Astrocyte (in vitro differentiated cells and primary cell): ENCODE data around the gene DNMBP. TPM values are rescaled to one million over a fixed set of nuclear protein-coding genes. Genes with fewer than 3 reads are reported as not detected.

Experiments used
- DNase-seq: peaks from one replicate; pipeline ENCODE4 v3.0.0-alpha.2; 2010; ENCODE audit warnings: low read depth
- FAIRE-seq: peaks from 2 replicates; lab custom pipeline; 2011; peaks lifted over from hg19 to GRCh38; lab: Jason Lieb, UNC
- H2AFZ ChIP-seq: 2 replicates; pipeline ENCODE4 v1.6.0; 2012; ENCODE audit warnings: low read depth, low read length, inconsistent platforms
- H3K27ac ChIP-seq: 2 replicates; pipeline ENCODE4 v1.5.1; 2011; ENCODE audit warnings: low read depth, low read length, inconsistent platforms
- H3K27me3 ChIP-seq: 2 replicates; pipeline ENCODE4 v1.6.0; 2011; ENCODE audit warnings: low read length, inconsistent platforms; ENCODE audit not compliant: insufficient read depth
- H3K36me3 ChIP-seq: 2 replicates; pipeline ENCODE4 v1.5.1; 2011; ENCODE audit warnings: low read length, inconsistent platforms; ENCODE audit not compliant: insufficient read depth
- H3K4me1 ChIP-seq: 2 replicates; pipeline ENCODE4 v1.5.1; 2011; ENCODE audit warnings: low read length, inconsistent platforms; ENCODE audit not compliant: insufficient read depth
- H3K4me2 ChIP-seq: 2 replicates; pipeline ENCODE4 v1.6.0; 2012; ENCODE audit warnings: low read length, inconsistent platforms
- H3K4me3 ChIP-seq: 2 replicates; pipeline ENCODE4 v1.5.1; 2011; ENCODE audit warnings: low read depth, mild to moderate bottlenecking, low read length, inconsistent platforms; ENCODE audit not compliant: insufficient read depth
- H3K79me2 ChIP-seq: 2 replicates; pipeline ENCODE4 v1.6.0; 2012; ENCODE audit warnings: mild to moderate bottlenecking, low read length, inconsistent platforms; ENCODE audit not compliant: insufficient read depth
- H3K9ac ChIP-seq: 2 replicates; pipeline ENCODE4 v1.6.0; 2012; ENCODE audit warnings: mild to moderate bottlenecking, low read length, inconsistent platforms
- H3K9me3 ChIP-seq: 2 replicates; pipeline ENCODE4 v1.5.1; 2012; ENCODE audit warnings: low read depth, mild to moderate bottlenecking, low read length, inconsistent platforms; ENCODE audit not compliant: insufficient read depth
- H4K20me1 ChIP-seq: 2 replicates; pipeline ENCODE4 v1.6.0; 2012; ENCODE audit warnings: low read length, inconsistent platforms; ENCODE audit not compliant: insufficient read depth
- H3K27ac Mint-ChIP-seq: one replicate; pipeline ENCODE4 v1.8.0; 2021; ENCODE audit warnings: mild to moderate bottlenecking, mixed read lengths; ENCODE audit not compliant: unreplicated experiment
- H3K27me3 Mint-ChIP-seq: one replicate; pipeline ENCODE4 v1.8.0; 2021; ENCODE audit warnings: low read depth, mixed read lengths; ENCODE audit not compliant: unreplicated experiment
- H3K36me3 Mint-ChIP-seq: one replicate; pipeline ENCODE4 v1.8.0; 2021; ENCODE audit warnings: low read depth, mixed read lengths; ENCODE audit not compliant: unreplicated experiment
- H3K4me1 Mint-ChIP-seq: one replicate; pipeline ENCODE4 v1.8.0; 2021; ENCODE audit warnings: low read depth, mixed read lengths; ENCODE audit not compliant: unreplicated experiment
- H3K4me3 Mint-ChIP-seq: one replicate; pipeline ENCODE4 v1.8.0; 2021; ENCODE audit warnings: mild to moderate bottlenecking, moderate library complexity, mixed read lengths; ENCODE audit not compliant: unreplicated experiment
- H3K9me3 Mint-ChIP-seq: one replicate; pipeline ENCODE4 v1.8.0; 2021; ENCODE audit warnings: mild to moderate bottlenecking, mixed read lengths; ENCODE audit not compliant: unreplicated experiment
- EZH2 ChIP-seq: IDR thresholded peaks from 2 replicates; pipeline ENCODE4 v1.6.1; 2012; ENCODE audit warnings: mild to moderate bottlenecking, low read length, inconsistent platforms; ENCODE audit not compliant: insufficient read depth
- total RNA-seq: library from RNA; stranded (reverse); gene quantifications from 2 replicates; pipeline ENCODE4 v1.2.1, GENCODE V29; 2021
- TF ChIP-seq, protein P1 (sequence below): IDR thresholded peaks from 2 replicates; pipeline ENCODE4 v1.5.1; 2011; ENCODE audit warnings: low read depth, mild to moderate bottlenecking, inconsistent platforms, low read length, moderate library complexity; ENCODE audit not compliant: insufficient read depth

The DNMBP gene
- total RNA-seq, 1 donor from 2014 or later = 24.8 TPM

DNA sequence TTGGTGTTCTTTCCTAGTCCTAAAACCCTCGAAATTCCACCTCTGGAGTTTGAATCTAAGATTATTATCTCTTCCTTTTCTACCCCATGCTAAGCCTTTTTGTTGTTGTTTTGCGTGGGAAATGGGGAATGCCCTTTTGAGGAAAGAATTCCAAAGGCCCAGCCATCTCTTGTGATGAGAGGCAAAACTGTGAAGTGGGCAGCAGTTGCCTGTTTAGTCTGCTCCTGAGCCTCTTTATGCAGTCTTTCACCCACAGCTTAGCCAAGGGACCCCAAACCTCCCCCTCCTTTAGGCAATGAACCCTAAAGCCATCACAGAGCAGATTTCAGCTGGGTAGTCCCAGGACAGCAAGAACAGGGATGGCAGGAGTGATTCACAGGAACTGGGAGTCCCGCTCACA is 95.5 kb downstream of the DNMBP start:
- peak overlapping the region; percentile 70 for H3K4me2 ChIP-seq
- no peak for TF ChIP-seq EZH2
- TF ChIP-seq, protein P1, sequence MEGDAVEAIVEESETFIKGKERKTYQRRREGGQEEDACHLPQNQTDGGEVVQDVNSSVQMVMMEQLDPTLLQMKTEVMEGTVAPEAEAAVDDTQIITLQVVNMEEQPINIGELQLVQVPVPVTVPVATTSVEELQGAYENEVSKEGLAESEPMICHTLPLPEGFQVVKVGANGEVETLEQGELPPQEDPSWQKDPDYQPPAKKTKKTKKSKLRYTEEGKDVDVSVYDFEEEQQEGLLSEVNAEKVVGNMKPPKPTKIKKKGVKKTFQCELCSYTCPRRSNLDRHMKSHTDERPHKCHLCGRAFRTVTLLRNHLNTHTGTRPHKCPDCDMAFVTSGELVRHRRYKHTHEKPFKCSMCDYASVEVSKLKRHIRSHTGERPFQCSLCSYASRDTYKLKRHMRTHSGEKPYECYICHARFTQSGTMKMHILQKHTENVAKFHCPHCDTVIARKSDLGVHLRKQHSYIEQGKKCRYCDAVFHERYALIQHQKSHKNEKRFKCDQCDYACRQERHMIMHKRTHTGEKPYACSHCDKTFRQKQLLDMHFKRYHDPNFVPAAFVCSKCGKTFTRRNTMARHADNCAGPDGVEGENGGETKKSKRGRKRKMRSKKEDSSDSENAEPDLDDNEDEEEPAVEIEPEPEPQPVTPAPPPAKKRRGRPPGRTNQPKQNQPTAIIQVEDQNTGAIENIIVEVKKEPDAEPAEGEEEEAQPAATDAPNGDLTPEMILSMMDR = no peak
- H3K36me3 ChIP-seq = peaks cover 5% of the 10 kb centered on the region
- Mint-ChIP-seq H3K27ac (peak overlapping the region; percentile 87), H3K36me3 (no peaks in the 10 kb centered on the region), H3K4me3 (peak overlapping the region; percentile 86), H3K27me3 (no peaks in the 10 kb centered on the region), H3K4me1 (peaks cover 23% of the 10 kb centered on the region), H3K9me3 (no peaks in the 10 kb centered on the region)
- H3K27me3 ChIP-seq = no peaks in the 10 kb centered on the region
- peak overlapping the region; percentile 34 for H3K27ac ChIP-seq
- FAIRE-seq = no peak
- H2AFZ ChIP-seq = no peak overlapping the region
- H3K4me3 ChIP-seq = no peak overlapping the region
- DNase-seq = no peak
- H3K9me3 ChIP-seq = no peaks in the 10 kb centered on the region
- peaks cover 36% of the 10 kb centered on the region for H4K20me1 ChIP-seq
- peaks cover 26% of the 10 kb centered on the region for H3K4me1 ChIP-seq
- peaks cover 97% of the 10 kb centered on the region for H3K79me2 ChIP-seq
- H3K9ac ChIP-seq = peak overlapping the region; percentile 51

DNA sequence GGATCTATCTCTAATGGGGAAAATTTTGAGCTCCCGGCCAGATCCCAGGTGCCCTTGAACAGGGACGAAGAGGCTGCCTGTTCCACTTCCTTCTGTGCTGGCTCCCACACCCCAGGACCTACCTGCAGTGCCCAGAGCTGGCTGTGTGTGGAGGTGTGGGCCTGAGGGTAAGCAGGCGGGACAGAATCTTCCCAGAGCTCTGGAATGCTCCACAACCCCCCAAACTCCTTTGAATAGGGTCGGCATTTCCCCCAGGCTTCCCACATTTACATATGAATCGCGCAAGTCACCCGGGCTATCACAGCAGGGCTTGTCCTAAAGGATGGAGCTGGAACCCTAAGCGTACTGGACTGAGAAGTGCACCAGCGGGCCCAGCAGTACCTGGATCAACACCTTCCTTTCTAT is 95.9 kb downstream of the DNMBP start:
- H3K36me3 ChIP-seq = peaks cover 8% of the 10 kb centered on the region
- peaks cover 2% of the 10 kb centered on the region for H3K36me3 Mint-ChIP-seq
- peak overlapping the region; percentile 86 for H3K4me3 Mint-ChIP-seq
- no peak overlapping the region for H2AFZ ChIP-seq
- H3K4me3 ChIP-seq = no peak overlapping the region
- no peaks in the 10 kb centered on the region for H3K27me3 Mint-ChIP-seq
- peaks cover 25% of the 10 kb centered on the region for H3K4me1 Mint-ChIP-seq
- H3K27me3 ChIP-seq = no peaks in the 10 kb centered on the region
- no peak for TF ChIP-seq EZH2
- TF ChIP-seq, protein P1 = no peak
- H3K4me1 ChIP-seq = peaks cover 26% of the 10 kb centered on the region
- no peaks in the 10 kb centered on the region for H3K9me3 Mint-ChIP-seq
- peak overlapping the region; percentile 87 for H3K27ac Mint-ChIP-seq
- H3K9me3 ChIP-seq = no peaks in the 10 kb centered on the region
- peaks cover 97% of the 10 kb centered on the region for H3K79me2 ChIP-seq
- H3K4me2 ChIP-seq = peak overlapping the region; percentile 70
- FAIRE-seq (no peak), DNase-seq (peak; percentile 29)
- peaks cover 36% of the 10 kb centered on the region for H4K20me1 ChIP-seq
- H3K27ac ChIP-seq = no peak overlapping the region
- peak overlapping the region; percentile 51 for H3K9ac ChIP-seq

DNA sequence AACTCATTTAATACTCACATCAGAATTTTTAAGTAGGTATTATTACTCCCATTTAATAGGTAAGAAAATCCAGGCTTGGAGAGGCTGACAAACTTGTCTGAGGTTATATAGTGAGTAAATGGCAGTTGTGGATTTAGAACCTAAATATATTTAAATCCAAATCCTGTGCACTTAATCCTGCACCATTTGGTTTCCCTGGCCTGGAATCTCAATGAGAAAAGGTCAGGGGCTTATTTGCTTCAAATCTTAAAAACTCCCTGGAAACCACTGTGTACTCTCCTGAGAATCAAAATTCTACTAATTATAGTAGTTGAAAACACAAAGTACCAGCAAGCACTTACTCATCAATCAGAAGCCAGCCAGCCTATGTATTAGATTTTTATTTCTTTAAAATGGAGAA is 97.7 kb downstream of the DNMBP start:
- no peak overlapping the region for H3K27ac Mint-ChIP-seq
- Histone ChIP-seq H3K4me1 (peaks cover 18% of the 10 kb centered on the region), H3K9me3 (no peaks in the 10 kb centered on the region), H3K27ac (no peak overlapping the region), H2AFZ (no peak overlapping the region), H3K4me3 (no peak overlapping the region), H4K20me1 (peaks cover 28% of the 10 kb centered on the region), H3K27me3 (no peaks in the 10 kb centered on the region), H3K9ac (no peak overlapping the region), H3K4me2 (no peak overlapping the region), H3K36me3 (peaks cover 23% of the 10 kb centered on the region), H3K79me2 (peaks cover 87% of the 10 kb centered on the region)
- H3K9me3 Mint-ChIP-seq = no peaks in the 10 kb centered on the region
- peaks cover 22% of the 10 kb centered on the region for H3K4me1 Mint-ChIP-seq
- TF ChIP-seq EZH2 = no peak
- TF ChIP-seq, protein P1 = no peak
- peak overlapping the region; percentile 6 for H3K4me3 Mint-ChIP-seq
- H3K27me3 Mint-ChIP-seq = no peaks in the 10 kb centered on the region
- H3K36me3 Mint-ChIP-seq = peaks cover 9% of the 10 kb centered on the region
- DNase-seq = no peak
- FAIRE-seq = no peak
